Measurements from ENCODE around the gene SDF2L1.
A peak's percentile ranks its signal among the peaks of the same experiment; 100 is the strongest.

SDF2L1 gene

DNA sequence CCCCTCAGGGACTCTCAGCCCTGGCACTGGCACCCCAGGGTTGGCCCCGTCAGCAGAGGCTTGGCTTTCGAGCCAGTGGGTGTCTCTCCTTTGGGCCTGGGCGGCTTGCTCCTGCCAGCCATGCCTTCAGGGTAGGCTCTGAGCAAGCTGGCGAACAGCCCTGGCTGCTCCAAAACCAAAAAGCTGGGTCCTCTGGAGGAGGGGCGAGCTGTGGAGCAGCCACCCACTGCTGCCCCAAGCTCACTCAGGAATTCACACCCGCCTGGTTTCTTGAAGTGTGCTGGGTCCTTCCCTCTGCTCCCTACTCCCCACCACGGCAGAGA, 18.5 kb upstream of the SDF2L1 start:
- TF ChIP-seq, protein P1, sequence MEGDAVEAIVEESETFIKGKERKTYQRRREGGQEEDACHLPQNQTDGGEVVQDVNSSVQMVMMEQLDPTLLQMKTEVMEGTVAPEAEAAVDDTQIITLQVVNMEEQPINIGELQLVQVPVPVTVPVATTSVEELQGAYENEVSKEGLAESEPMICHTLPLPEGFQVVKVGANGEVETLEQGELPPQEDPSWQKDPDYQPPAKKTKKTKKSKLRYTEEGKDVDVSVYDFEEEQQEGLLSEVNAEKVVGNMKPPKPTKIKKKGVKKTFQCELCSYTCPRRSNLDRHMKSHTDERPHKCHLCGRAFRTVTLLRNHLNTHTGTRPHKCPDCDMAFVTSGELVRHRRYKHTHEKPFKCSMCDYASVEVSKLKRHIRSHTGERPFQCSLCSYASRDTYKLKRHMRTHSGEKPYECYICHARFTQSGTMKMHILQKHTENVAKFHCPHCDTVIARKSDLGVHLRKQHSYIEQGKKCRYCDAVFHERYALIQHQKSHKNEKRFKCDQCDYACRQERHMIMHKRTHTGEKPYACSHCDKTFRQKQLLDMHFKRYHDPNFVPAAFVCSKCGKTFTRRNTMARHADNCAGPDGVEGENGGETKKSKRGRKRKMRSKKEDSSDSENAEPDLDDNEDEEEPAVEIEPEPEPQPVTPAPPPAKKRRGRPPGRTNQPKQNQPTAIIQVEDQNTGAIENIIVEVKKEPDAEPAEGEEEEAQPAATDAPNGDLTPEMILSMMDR (IDR thresholded peaks at IDR 0.05; ENCODE audit: insufficient read depth, missing control alignments), result no peak
- FAIRE-seq, result no peak
- no peak for DNase-seq (ENCODE audit: insufficient read length, low spot score)

DNA sequence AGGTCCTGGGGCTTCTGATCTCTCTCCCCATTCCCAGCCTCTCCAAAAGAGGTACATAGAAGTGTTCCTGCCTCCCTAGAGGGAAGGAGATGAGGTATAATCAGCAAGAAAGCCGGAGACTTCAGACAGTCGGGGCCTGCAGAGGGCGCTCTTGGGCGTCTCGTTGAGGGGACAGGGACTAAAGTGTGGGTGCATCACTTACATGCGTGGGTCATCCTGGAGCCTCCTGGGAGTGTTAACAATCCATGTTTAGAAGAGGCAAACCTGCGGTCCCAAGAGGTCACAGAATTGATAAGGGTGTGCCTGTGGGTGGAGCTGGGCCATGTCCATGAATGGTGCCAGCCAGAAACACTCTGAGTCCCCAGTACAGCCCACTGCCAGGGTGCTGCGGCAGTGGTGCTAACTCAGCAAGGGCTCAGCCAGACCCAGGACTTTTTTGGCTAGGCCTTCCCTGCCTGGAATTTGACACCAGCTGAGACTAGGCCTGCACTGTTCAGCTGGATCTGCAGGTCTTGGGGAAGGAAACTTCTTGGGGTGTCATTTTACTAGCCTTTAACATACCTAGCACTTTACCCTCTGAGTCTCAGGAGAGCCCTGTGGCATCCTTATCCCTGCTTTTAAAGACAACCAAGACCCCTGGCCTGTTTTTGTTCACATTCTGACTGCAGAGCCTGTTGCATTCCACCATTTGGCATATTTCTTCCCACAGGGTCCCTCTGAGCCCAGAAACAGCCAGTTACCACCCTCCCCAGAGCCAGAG, 17.8 kb upstream of the SDF2L1 start:
- DNase-seq (ENCODE audit: insufficient read length, low spot score), result no peak
- no peak for FAIRE-seq
- TF ChIP-seq, protein P1 (IDR thresholded peaks at IDR 0.05; ENCODE audit: insufficient read depth, missing control alignments), result peak; percentile 33

DNA sequence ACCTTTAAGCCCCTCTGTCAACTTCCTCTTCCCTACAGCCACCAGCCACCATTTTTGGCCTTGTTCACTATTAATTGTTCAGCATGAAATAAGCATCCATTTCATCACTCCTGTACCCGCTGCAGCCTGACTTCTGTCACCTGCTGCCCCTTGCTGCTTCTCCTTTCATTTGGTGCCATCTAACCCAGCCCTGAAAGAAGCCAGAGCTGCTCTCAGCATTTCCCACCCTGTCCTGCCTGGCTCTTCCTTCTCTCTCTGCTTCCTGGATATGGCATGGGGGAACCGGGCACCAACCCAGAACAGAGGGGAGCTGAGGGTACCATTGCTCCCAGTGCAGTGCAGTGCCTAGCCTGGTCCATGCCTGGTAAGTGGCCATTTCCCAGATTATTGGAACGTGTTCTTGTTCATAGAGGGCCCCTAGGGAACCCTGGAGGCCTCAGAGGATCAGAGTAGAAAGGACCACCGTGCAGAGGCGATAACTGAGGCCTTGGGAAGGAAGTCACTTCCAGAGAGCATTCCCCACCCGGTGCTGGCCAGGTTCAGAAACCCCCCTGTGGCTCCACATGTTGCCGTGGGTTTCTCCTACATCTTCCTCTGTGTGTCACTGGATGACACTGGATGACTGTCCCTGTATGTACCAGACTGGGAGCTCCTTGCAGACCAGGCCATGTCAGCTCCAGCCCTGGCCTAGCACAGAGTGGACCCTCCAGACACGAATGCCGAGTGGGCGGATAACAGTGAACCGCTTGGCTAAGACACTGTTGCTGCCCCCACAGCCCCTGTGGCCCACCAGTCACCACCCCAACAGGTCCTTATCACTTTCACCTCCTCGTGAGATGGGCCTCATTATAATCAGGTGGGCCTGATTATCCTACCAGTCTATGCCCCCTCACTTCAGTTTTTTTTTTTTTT, 17.0 kb upstream of the SDF2L1 start:
- no peak for DNase-seq (ENCODE audit: insufficient read length, low spot score)
- FAIRE-seq, result no peak
- TF ChIP-seq, protein P1 (IDR thresholded peaks at IDR 0.05; ENCODE audit: insufficient read depth, missing control alignments), result no peak

DNA sequence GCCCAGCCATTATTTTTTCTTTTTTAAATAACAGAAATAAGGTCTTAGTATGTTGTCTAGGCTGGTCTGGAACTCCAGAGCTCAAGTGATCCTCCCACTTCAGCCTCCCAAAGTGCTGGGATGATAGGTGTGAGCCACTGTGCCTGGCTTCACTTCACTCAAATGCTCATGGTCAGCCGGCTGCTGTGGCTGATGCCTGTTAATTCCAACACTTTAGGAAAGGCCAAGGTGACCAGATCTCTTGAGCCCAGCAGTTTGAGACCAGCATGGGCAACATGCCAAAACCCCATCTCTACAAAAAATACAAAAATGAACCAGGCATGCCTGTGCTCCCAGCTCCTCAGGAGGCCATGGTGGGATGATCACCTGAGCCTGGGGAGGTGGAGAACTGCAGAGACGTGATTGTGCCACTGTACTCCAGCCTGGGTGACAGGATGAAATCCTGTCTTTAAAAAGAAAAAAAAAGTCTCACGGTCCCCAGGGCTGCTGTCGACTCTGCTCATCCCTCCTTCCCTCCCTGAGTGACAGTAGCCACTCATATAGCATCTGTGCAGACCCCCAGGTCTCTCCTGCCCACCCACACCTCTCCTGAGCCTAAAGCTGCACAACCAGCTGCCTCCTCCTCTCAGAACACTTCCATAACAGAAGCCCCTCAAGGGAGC, 15.9 kb upstream of the SDF2L1 start:
- TF ChIP-seq, protein P1 (IDR thresholded peaks at IDR 0.05; ENCODE audit: insufficient read depth, missing control alignments), result no peak
- FAIRE-seq, result no peak
- DNase-seq (ENCODE audit: insufficient read length, low spot score), result no peak

DNA sequence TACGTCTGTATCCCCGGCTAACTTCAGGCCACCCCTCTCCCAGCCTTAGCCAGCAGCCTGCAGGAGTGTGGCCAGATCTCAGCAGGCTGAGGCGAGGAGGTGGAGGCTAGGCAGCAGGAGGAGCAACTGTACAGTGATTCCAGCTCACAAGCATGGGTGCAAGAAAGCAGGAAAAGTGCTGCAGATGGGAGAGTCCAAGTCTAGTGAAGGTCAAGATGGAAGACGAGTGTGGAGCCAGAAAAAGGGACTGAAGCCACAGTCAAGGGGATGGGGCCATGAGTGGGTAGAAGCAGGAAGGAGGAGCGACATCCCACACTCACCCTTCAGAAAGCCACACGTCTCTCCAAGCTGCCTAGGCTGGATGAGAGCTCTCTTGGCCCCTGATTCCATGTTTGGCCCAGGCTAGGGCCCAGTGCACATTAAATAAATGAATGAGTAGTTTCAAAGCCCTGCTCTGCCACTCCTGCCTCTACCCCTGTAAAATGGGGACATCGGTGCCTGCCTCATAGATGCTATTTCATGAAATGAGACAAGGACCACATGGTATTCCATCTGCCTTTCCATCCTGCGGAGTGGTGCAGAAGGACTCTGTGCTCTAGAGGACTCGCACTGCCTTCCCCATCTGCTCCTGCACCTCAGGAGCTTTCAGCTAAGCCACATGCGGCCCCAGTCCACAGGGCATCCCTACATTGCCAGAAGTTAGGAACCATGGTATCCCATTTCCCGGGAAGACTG, 15.2 kb upstream of the SDF2L1 start:
- TF ChIP-seq, protein P1 (IDR thresholded peaks at IDR 0.05; ENCODE audit: insufficient read depth, missing control alignments), result no peak
- DNase-seq (ENCODE audit: insufficient read length, low spot score), result no peak
- no peak for FAIRE-seq

DNA sequence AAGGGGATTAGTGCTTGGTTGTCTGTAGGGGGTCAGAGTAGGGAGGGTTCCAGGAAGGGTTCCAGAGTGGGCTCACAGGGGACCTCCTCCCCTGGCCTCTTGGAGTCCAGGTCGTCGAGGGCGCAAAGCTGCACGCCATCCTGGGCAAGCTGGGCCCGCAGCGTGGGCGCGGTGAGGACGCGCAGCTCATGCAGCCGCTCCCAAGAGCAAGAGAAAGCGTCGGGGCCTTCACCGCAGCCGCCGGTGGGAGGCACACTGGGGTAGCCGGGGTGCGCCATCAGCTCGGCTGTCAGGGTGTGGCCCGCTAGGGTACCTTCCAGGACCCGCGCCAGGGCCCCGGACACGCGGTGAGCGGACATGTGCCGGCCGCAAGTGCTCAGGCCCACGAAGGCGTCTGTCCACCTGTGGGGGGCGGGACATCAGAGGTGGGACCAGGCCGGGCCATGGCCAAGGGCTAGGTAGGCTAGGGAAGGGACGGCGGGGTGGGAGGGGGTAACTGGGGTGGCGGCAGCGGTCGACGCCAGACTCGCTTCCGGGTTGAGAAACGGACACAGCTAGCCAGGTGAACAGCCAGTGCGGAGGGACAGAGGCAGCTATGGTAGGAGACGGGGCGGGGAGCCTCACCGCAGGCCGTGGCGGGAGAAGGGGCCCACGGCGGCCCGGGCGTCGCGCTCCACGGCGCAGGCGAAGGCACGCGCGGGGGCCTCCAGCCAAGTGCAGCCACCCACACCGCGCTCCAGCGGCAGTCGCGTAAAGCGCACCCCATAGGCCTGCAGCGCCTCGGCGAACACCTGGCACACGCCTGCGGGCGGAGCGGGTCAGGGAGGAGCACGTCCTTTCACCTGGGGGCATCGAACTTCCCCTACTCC, 13.5 kb upstream of the SDF2L1 start:
- TF ChIP-seq, protein P1 (IDR thresholded peaks at IDR 0.05; ENCODE audit: insufficient read depth, missing control alignments), result no peak
- no peak for DNase-seq (ENCODE audit: insufficient read length, low spot score)
- FAIRE-seq, result no peak
